Glomerular visceral epithelial cell (primary cell): Measurements from ENCODE around the gene DLG4.

Experiments
- DNase-seq: peaks from one replicate; pipeline ENCODE4 v3.0.0-alpha.2; 2016; ENCODE audit errors: extremely low spot score

Gene DLG4

GRCh38 chr17:7156342-7156940, 63.2 kb downstream of the DLG4 start:
- no peak for DNase-seq

GRCh38 chr17:7147772-7148171, 71.9 kb downstream of the DLG4 start:
- DNase-seq: no peak

- no peak for DNase-seq
Observed at GRCh38 chr17:7146115-7146514, 73.5 kb downstream of the DLG4 start.

GRCh38 chr17:7144213-7144612, 75.4 kb downstream of the DLG4 start:
- DNase-seq: no peak

- DNase-seq: no peak
Observed at GRCh38 chr17:7141824-7142223, 77.8 kb downstream of the DLG4 start.

- no peak for DNase-seq
Observed at GRCh38 chr17:7139400-7139799, 80.2 kb downstream of the DLG4 start.

- no peak for DNase-seq
Observed at GRCh38 chr17:7138800-7139381, 80.7 kb downstream of the DLG4 start.

GRCh38 chr17:7137171-7137943, 82.3 kb downstream of the DLG4 start:
- DNase-seq: no peak
